ENCODE results near the gene OPN1MW3.
"Not testable (repeated sequence)": the region's sequence is repeated elsewhere in the genome, so short reads cannot be mapped to it uniquely, and the experiment has no call there.

GRCh38 chrX:154257282-154257681 is at the start of gene OPN1MW3:
- not testable (repeated sequence) for TF ChIP-seq POLR2A (IDR thresholded peaks at IDR 0.05; ENCODE audit: low read depth, low read length); MAFK (IDR thresholded peaks at IDR 0.05; ENCODE audit: low read depth, low read length); CTCF (conservative IDR thresholded peaks at IDR 0.05; ENCODE audit: low read depth, low read length); RAD21 (IDR thresholded peaks at IDR 0.05; ENCODE audit: low read length); BHLHE40 (IDR thresholded peaks at IDR 0.05; ENCODE audit: low read depth, low read length); ELK1 (IDR thresholded peaks at IDR 0.05; ENCODE audit: borderline replicate concordance, low read depth, low read length); CHD1 (IDR thresholded peaks at IDR 0.05; ENCODE audit: low read depth, low read length); RFX5 (IDR thresholded peaks at IDR 0.05; ENCODE audit: low read depth, low read length); CEBPB (IDR thresholded peaks at IDR 0.05; ENCODE audit: low read depth, low read length); FOS (IDR thresholded peaks at IDR 0.05; ENCODE audit: low read depth, low read length); USF2 (IDR thresholded peaks at IDR 0.05; ENCODE audit: low read depth, low read length); MAZ (IDR thresholded peaks at IDR 0.05; ENCODE audit: borderline replicate concordance, low read depth, low read length); SMC3 (IDR thresholded peaks at IDR 0.05; ENCODE audit: low read depth, low read length); NFE2L2 (IDR thresholded peaks at IDR 0.05; ENCODE audit: low read depth, low read length)

All from IMR-90 (cell line).